ENCODE data around the gene KRTAP4-4.

Gene KRTAP4-4

DNA sequence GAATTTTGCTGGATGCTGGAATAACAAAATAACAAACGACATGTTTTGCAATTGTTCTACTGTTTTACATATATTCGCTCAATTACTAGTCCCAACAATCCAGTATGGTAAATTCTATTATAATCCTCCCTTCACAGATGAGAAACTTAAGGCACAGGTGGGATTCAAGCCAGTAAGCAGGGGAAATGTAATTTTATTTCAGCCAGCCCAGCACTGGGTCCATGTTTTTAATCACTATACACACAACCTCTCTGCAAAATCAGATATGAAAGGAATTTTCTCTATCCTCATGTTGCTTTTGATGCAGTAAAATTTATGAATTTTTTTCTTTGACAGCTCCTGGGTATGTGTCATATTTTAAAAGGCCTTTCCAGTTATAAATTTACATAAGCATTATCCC is 15.3 kb downstream of the KRTAP4-4 start:
- Histone ChIP-seq H3K9ac (ENCODE audit: low read length) (no peak overlapping the region), H4K20me1 (ENCODE audit: insufficient read depth, low read length) (no peaks in the 10 kb centered on the region), H2AFZ (ENCODE audit: low read length) (no peak overlapping the region), H3K4me3 (ENCODE audit: low read length) (no peak overlapping the region), H3K27ac (ENCODE audit: low read length) (no peak overlapping the region), H3K4me1 (ENCODE audit: low read length) (no peaks in the 10 kb centered on the region), H3K27me3 (replicated peaks; ENCODE audit: insufficient read depth, low read length) (no peaks in the 10 kb centered on the region), H3K9me3 (replicated peaks; ENCODE audit: insufficient read depth, low read length) (no peaks in the 10 kb centered on the region), H3K4me2 (ENCODE audit: low read depth, low read length) (no peak overlapping the region), H3F3A (ENCODE audit: insufficient read depth, low read length) (no peaks in the 10 kb centered on the region), H3K9me2 (replicated peaks; ENCODE audit: insufficient read depth, low read length) (no peaks in the 10 kb centered on the region), H3K79me2 (ENCODE audit: low read length) (no peaks in the 10 kb centered on the region), H3K36me3 (replicated peaks; ENCODE audit: insufficient read depth, low read length) (no peaks in the 10 kb centered on the region)
- TF ChIP-seq, protein P1, sequence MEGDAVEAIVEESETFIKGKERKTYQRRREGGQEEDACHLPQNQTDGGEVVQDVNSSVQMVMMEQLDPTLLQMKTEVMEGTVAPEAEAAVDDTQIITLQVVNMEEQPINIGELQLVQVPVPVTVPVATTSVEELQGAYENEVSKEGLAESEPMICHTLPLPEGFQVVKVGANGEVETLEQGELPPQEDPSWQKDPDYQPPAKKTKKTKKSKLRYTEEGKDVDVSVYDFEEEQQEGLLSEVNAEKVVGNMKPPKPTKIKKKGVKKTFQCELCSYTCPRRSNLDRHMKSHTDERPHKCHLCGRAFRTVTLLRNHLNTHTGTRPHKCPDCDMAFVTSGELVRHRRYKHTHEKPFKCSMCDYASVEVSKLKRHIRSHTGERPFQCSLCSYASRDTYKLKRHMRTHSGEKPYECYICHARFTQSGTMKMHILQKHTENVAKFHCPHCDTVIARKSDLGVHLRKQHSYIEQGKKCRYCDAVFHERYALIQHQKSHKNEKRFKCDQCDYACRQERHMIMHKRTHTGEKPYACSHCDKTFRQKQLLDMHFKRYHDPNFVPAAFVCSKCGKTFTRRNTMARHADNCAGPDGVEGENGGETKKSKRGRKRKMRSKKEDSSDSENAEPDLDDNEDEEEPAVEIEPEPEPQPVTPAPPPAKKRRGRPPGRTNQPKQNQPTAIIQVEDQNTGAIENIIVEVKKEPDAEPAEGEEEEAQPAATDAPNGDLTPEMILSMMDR (IDR thresholded peaks at IDR 0.05; ENCODE audit: low read length): no peak
- no peak for TF ChIP-seq EZH2phosphoT487 (IDR thresholded peaks at IDR 0.05; ENCODE audit: low read length)
- no peak for TF ChIP-seq EZH2 (optimal IDR thresholded peaks at IDR 0.05; ENCODE audit: low read depth, low read length)
- DNase-seq: no peak

DNA sequence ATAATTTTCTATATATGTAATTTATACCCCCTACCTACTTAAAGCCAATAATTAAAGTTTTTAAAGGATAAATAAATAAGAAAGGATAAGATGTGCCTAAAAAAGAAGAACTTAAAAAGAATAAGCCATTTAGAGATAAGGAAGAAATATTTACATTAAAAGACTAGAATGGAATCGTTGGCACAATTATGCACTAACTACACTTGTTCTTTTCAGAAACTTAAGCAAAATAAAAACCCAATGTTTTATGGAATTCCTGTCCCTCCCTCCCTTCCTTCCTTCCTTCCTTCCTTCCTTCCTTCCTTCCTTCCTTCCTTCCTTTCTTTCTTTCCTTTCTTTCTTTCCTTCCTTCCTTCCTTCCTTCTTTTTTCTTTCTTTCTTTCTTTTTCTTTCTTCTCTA is 15.7 kb downstream of the KRTAP4-4 start:
- H2AFZ ChIP-seq (ENCODE audit: low read length): no peak overlapping the region
- no peaks in the 10 kb centered on the region for H3K27me3 ChIP-seq (replicated peaks; ENCODE audit: insufficient read depth, low read length)
- no peaks in the 10 kb centered on the region for H3K4me1 ChIP-seq (ENCODE audit: low read length)
- H3K4me3 ChIP-seq (ENCODE audit: low read length): no peak overlapping the region
- DNase-seq: no peak
- H3K9me3 ChIP-seq (replicated peaks; ENCODE audit: insufficient read depth, low read length): no peaks in the 10 kb centered on the region
- H3K9ac ChIP-seq (ENCODE audit: low read length): no peak overlapping the region
- no peaks in the 10 kb centered on the region for H3K36me3 ChIP-seq (replicated peaks; ENCODE audit: insufficient read depth, low read length)
- no peaks in the 10 kb centered on the region for H3K79me2 ChIP-seq (ENCODE audit: low read length)
- H3K4me2 ChIP-seq (ENCODE audit: low read depth, low read length): no peak overlapping the region
- TF ChIP-seq, protein P1 (IDR thresholded peaks at IDR 0.05; ENCODE audit: low read length): no peak
- no peaks in the 10 kb centered on the region for H4K20me1 ChIP-seq (ENCODE audit: insufficient read depth, low read length)
- H3F3A ChIP-seq (ENCODE audit: insufficient read depth, low read length): no peaks in the 10 kb centered on the region
- no peaks in the 10 kb centered on the region for H3K9me2 ChIP-seq (replicated peaks; ENCODE audit: insufficient read depth, low read length)
- no peak overlapping the region for H3K27ac ChIP-seq (ENCODE audit: low read length)

DNA sequence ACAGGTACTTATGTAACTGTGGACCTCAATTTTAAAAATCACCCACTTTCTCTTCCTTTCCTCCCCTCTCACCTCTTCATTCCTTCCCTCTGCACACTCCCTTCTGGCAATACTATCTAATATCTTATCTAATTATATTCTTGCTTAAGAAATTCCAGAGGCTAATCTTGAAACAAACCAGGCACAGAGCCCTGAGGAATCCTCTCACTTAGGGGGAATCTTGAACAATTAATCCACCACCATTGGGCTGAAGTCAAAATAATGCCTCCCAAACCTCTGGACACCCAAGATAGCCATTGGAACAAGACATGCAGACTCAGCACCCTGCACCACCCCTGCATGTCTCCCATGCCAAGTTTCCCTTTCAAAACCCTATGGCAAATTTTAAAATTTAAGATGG is 19.2 kb downstream of the KRTAP4-4 start:
- no peak overlapping the region for H3K4me2 ChIP-seq (ENCODE audit: low read depth, low read length)
- no peak overlapping the region for H3K9ac ChIP-seq (ENCODE audit: low read length)
- H3K9me2 ChIP-seq (replicated peaks; ENCODE audit: insufficient read depth, low read length): no peaks in the 10 kb centered on the region
- no peaks in the 10 kb centered on the region for H3K9me3 ChIP-seq (replicated peaks; ENCODE audit: insufficient read depth, low read length)
- no peak overlapping the region for H3K4me3 ChIP-seq (ENCODE audit: low read length)
- no peaks in the 10 kb centered on the region for H3K27me3 ChIP-seq (replicated peaks; ENCODE audit: insufficient read depth, low read length)
- H3K27ac ChIP-seq (ENCODE audit: low read length): no peak overlapping the region
- no peaks in the 10 kb centered on the region for H3K79me2 ChIP-seq (ENCODE audit: low read length)
- H3F3A ChIP-seq (ENCODE audit: insufficient read depth, low read length): no peaks in the 10 kb centered on the region
- no peaks in the 10 kb centered on the region for H4K20me1 ChIP-seq (ENCODE audit: insufficient read depth, low read length)
- DNase-seq: no peak
- H3K36me3 ChIP-seq (replicated peaks; ENCODE audit: insufficient read depth, low read length): no peaks in the 10 kb centered on the region
- no peak overlapping the region for H2AFZ ChIP-seq (ENCODE audit: low read length)
- no peaks in the 10 kb centered on the region for H3K4me1 ChIP-seq (ENCODE audit: low read length)
- TF ChIP-seq EZH2phosphoT487 (IDR thresholded peaks at IDR 0.05; ENCODE audit: low read length) (no peak), EZH2 (optimal IDR thresholded peaks at IDR 0.05; ENCODE audit: low read depth, low read length) (no peak)
- TF ChIP-seq, protein P1 (IDR thresholded peaks at IDR 0.05; ENCODE audit: low read length): no peak
